ENCODE measurements around the gene CADM2. TPM values are rescaled to one million over a fixed set of nuclear protein-coding genes. Genes with fewer than 3 reads are reported as not detected.

Gene CADM2
- total RNA-seq, 1 experiment from 2014 or later = not detected

DNA sequence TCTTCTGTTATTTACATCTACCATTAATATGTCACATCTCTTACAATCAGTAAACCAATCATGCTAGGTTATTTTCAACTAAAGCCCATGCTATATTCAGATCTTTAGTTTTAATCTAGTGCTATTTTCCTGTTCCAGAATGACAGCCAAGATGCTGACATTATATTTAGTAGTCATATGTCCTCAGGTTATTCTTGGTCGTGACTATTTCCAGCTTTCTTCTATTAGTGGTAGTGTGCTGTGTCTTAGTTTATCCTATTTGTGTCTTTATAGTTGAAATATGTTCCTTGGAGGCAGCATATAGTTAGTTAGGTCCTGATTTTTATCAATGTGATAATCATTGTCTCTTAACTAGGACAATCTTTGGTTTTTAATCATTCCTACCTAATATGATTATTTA, 566.5 kb downstream of the CADM2 start:
- Mint-ChIP-seq H3K4me1 (ENCODE audit: low read depth, unreplicated experiment) (no peaks in the 10 kb centered on the region), H3K27ac (ENCODE audit: unreplicated experiment) (no peak overlapping the region), H3K27me3 (ENCODE audit: insufficient read depth, unreplicated experiment) (no peaks in the 10 kb centered on the region), H3K4me3 (ENCODE audit: unreplicated experiment) (no peak overlapping the region), H3K9me3 (ENCODE audit: unreplicated experiment) (no peaks in the 10 kb centered on the region), H3K36me3 (ENCODE audit: insufficient read depth, unreplicated experiment) (no peaks in the 10 kb centered on the region)
- Histone ChIP-seq H3K27me3 (replicated peaks; ENCODE audit: control insufficient read depth, insufficient read depth, low read length) (no peaks in the 10 kb centered on the region), H3K4me1 (no peaks in the 10 kb centered on the region), H3K4me3 (ENCODE audit: low read depth, low read length) (no peak overlapping the region), H3K9me3 (no peaks in the 10 kb centered on the region), H3K36me3 (ENCODE audit: control insufficient read depth, insufficient read depth, low read length) (no peaks in the 10 kb centered on the region)
- CTCF ChIA-PET = no interaction called here
- intact Hi-C loops (cut with micrococcal nuclease; ENCODE audit: unreplicated experiment) = no loop called here
- POLR2A ChIA-PET = no interaction called here
- no peak for DNase-seq
- TF ChIP-seq, protein P1, sequence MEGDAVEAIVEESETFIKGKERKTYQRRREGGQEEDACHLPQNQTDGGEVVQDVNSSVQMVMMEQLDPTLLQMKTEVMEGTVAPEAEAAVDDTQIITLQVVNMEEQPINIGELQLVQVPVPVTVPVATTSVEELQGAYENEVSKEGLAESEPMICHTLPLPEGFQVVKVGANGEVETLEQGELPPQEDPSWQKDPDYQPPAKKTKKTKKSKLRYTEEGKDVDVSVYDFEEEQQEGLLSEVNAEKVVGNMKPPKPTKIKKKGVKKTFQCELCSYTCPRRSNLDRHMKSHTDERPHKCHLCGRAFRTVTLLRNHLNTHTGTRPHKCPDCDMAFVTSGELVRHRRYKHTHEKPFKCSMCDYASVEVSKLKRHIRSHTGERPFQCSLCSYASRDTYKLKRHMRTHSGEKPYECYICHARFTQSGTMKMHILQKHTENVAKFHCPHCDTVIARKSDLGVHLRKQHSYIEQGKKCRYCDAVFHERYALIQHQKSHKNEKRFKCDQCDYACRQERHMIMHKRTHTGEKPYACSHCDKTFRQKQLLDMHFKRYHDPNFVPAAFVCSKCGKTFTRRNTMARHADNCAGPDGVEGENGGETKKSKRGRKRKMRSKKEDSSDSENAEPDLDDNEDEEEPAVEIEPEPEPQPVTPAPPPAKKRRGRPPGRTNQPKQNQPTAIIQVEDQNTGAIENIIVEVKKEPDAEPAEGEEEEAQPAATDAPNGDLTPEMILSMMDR (IDR thresholded peaks at IDR 0.05; ENCODE audit: insufficient read depth in 1 of 2, low read depth in 1 of 2, low read length in 1 of 2, severe bottlenecking in 1 of 2, unreplicated experiment in 1 of 2) = no peak
- BruUV-seq (replicated peaks) = no TSS peak

DNA sequence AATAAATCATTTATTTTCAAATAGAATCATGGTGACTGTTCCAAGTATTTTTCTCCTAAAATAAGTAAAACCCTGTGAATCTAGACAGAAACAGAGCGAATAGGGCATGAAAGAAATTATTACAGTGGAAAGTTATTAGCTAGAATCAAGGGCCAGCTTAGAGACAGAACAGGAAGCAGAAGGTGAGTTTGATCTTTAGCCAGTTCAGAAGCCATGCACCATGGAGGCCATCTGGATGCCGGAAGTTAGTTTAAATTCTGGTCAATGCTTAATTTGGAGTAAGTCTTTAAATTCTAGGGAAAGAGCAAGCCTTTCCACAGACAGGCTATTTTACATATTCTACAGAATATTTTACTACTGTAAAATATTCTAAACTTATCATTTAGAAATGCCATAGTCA, 574.8 kb downstream of the CADM2 start:
- no peaks in the 10 kb centered on the region for H3K36me3 Mint-ChIP-seq (ENCODE audit: insufficient read depth, unreplicated experiment)
- no peaks in the 10 kb centered on the region for H3K27me3 ChIP-seq (replicated peaks; ENCODE audit: control insufficient read depth, insufficient read depth, low read length)
- no peaks in the 10 kb centered on the region for H3K36me3 ChIP-seq (ENCODE audit: control insufficient read depth, insufficient read depth, low read length)
- TF ChIP-seq, protein P1 (IDR thresholded peaks at IDR 0.05; ENCODE audit: insufficient read depth in 1 of 2, low read depth in 1 of 2, low read length in 1 of 2, severe bottlenecking in 1 of 2, unreplicated experiment in 1 of 2) = no peak
- intact Hi-C loops (cut with micrococcal nuclease; ENCODE audit: unreplicated experiment) = no loop called here
- no peaks in the 10 kb centered on the region for H3K27me3 Mint-ChIP-seq (ENCODE audit: insufficient read depth, unreplicated experiment)
- no peak overlapping the region for H3K4me3 ChIP-seq (ENCODE audit: low read depth, low read length)
- BruUV-seq (replicated peaks) = no TSS peak
- POLR2A ChIA-PET = no interaction called here
- no peak for DNase-seq
- no peak overlapping the region for H3K4me3 Mint-ChIP-seq (ENCODE audit: unreplicated experiment)
- no peaks in the 10 kb centered on the region for H3K9me3 Mint-ChIP-seq (ENCODE audit: unreplicated experiment)
- H3K4me1 Mint-ChIP-seq (ENCODE audit: low read depth, unreplicated experiment) = no peaks in the 10 kb centered on the region
- H3K27ac Mint-ChIP-seq (ENCODE audit: unreplicated experiment) = no peak overlapping the region
- CTCF ChIA-PET = no interaction called here
- H3K4me1 ChIP-seq = no peaks in the 10 kb centered on the region
- no peaks in the 10 kb centered on the region for H3K9me3 ChIP-seq

DNA sequence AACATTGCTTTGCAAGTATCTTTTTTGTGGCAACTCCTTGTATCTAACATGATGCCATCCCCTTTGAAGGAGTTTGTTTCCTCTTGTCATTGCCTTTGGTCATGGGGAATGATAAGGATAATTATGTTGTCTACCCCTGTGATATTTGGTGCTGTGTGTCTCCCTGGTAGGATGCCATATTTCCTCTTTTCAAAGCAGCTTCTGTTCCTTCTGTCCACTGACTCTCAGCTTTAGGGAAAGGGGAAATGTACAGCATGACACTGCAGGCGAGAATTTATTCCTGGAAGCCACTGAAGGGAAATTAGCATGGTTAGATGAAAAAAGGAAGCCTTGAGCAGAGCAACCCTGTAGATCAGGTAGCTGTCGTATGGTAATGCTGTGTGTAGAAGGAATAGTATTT, 576.7 kb downstream of the CADM2 start:
- no peaks in the 10 kb centered on the region for H3K27me3 Mint-ChIP-seq (ENCODE audit: insufficient read depth, unreplicated experiment)

More for the DNA sequence above, 576.7 kb downstream of the CADM2 start:
- Histone ChIP-seq H3K36me3 (ENCODE audit: control insufficient read depth, insufficient read depth, low read length) (no peaks in the 10 kb centered on the region), H3K27me3 (replicated peaks; ENCODE audit: control insufficient read depth, insufficient read depth, low read length) (no peaks in the 10 kb centered on the region), H3K9me3 (no peaks in the 10 kb centered on the region), H3K4me3 (ENCODE audit: low read depth, low read length) (no peak overlapping the region), H3K4me1 (no peaks in the 10 kb centered on the region)
- Mint-ChIP-seq H3K27ac (ENCODE audit: unreplicated experiment) (no peak overlapping the region), H3K4me3 (ENCODE audit: unreplicated experiment) (no peak overlapping the region), H3K4me1 (ENCODE audit: low read depth, unreplicated experiment) (no peaks in the 10 kb centered on the region), H3K36me3 (ENCODE audit: insufficient read depth, unreplicated experiment) (no peaks in the 10 kb centered on the region), H3K9me3 (ENCODE audit: unreplicated experiment) (no peaks in the 10 kb centered on the region)
- TF ChIP-seq, protein P1 (IDR thresholded peaks at IDR 0.05; ENCODE audit: insufficient read depth in 1 of 2, low read depth in 1 of 2, low read length in 1 of 2, severe bottlenecking in 1 of 2, unreplicated experiment in 1 of 2) = no peak
- BruUV-seq (replicated peaks) = no TSS peak
- ChIA-PET CTCF (no interaction called here), POLR2A (no interaction called here)
- no peak for DNase-seq
- intact Hi-C loops (cut with micrococcal nuclease; ENCODE audit: unreplicated experiment) = no loop called here

Data from Caco-2 (cell line).